GM19240 (cell line): ENCODE results near the gene SLC12A2.

Source experiments
- DNase-seq: peaks from one replicate; pipeline ENCODE4 v3.0.0; 2011; ENCODE audit warnings: low spot score; ENCODE audit not compliant: insufficient read length

SLC12A2 gene

GRCh38 chr5:128224336-128224735 lies 140.8 kb downstream of the SLC12A2 start:
- no peak for DNase-seq

GRCh38 chr5:128225245-128226030 lies 141.9 kb downstream of the SLC12A2 start:
- no peak for DNase-seq

GRCh38 chr5:128228008-128228407 lies 144.4 kb downstream of the SLC12A2 start:
- no peak for DNase-seq

- no peak for DNase-seq
Measured at GRCh38 chr5:128228521-128228920, 145.0 kb downstream of the SLC12A2 start.

- DNase-seq, result no peak
Measured at GRCh38 chr5:128234928-128235641, 151.5 kb downstream of the SLC12A2 start.

GRCh38 chr5:128236334-128236733 lies 152.8 kb downstream of the SLC12A2 start:
- DNase-seq, result no peak

GRCh38 chr5:128237000-128237399 lies 153.4 kb downstream of the SLC12A2 start:
- no peak for DNase-seq

- no peak for DNase-seq
Measured at GRCh38 chr5:128237546-128237945, 154.0 kb downstream of the SLC12A2 start.
